GM19463 (cell line): ENCODE results near the gene BMP8B.
"Not testable (repeated sequence)": the region's sequence is repeated elsewhere in the genome, so short reads cannot be mapped to it uniquely, and the experiment has no call there.

ENCODE experiments used
- ATAC-seq: cut with Tn5 transposase; IDR thresholded peaks from one replicate; pipeline ENCODE4 v1.9.1; 2021; ENCODE audit warnings: mild to moderate bottlenecking, moderate library complexity; ENCODE audit not compliant: unreplicated experiment

BMP8B gene

GRCh38 chr1:39816415-39817090 lies 27.9 kb upstream of the BMP8B start:
- peak; percentile 33 for ATAC-seq

DNA sequence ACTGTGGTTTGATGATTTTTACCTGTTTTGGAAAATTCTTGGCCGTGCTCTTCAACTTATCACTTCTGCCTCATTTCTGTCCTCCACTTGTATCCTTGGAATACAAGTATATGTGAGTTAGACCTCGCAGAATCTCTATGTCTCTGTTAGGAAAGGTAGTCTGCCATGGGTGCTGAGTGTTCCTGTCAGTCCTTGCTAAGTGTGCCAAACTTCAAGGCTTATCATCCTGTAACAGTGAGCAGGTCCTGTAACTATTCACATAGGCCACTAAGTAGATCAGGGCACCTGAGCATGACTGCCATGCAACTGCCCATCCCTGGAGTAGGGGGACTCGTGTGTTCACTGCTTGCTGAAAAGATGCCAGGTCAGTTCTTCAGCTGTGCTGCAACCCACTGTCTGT lies 24.2 kb upstream of the BMP8B start:
- no peak for ATAC-seq

- no peak for ATAC-seq
Observed at GRCh38 chr1:39808784-39809517, 20.3 kb upstream of the BMP8B start.

- no peak for ATAC-seq
Observed at GRCh38 chr1:39805385-39805784, 16.7 kb upstream of the BMP8B start.

DNA sequence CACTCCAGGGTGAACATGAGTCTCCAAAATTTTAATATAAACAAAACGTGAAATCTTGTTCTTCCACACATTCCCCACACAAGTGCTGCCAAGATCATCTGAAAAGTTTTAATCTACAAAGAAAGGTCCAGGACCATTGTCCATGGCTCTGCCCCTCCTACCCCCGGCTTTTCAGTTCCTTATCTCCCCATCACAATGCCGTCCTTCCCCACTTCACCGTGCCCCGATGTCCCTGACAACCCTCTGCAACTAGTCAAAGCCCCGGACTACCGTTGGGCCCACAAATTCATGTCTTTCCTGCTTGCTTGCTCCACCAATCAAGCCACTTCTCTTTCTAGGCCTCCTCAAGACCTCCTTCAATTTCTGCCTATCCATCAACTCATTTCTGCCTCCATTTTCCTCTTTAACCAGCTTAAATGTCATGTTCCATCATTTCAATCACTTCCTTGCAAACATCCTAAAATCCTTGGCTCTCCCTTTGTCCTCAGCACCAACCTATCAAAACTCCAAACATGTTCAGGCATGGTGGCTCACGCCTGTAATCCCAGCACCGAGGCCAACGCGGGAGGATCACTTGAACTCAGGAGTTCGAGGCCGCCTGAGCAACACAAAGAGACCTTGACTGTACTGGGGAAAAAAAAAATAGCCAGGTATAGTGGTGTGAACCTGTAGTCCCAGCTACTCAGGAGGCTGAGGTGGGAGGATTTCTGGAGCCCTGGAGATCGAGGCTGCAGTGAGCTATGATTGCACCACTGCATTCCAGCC lies 14.0 kb upstream of the BMP8B start:
- ATAC-seq, result no peak

GRCh38 chr1:39800471-39800835 lies 11.8 kb upstream of the BMP8B start:
- no peak for ATAC-seq

DNA sequence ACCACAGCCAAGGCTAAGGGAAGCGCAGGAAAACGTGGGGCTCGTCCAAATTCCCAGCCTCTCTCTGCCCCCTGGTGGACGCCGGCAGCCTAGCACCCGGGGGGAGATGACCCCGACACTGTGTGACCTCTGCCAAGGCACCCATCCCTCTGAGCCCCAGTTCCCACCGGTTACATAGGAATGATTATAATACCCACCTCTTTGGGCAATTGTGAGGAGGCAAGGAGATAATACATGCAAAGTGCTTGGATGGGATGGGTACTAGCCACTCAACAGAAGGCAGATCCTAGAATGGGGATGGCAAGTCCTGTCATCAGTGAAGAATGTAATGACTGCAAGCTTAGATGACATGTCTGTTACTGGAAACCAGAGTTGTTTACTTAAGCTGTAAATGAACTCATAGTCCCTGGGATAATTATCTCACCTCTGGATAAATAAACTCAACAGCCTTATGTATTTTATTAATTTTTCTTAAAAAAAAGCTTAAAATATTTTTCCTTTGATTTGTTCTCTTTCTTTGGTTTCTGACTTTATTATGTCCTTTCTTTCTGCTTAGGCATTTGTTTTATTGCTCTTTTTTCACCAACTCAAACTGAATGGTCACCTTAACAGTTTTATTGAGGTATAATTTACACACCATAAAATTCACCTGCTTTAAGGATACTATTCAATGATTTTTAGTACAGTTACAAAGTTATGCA lies 11.3 kb upstream of the BMP8B start:
- ATAC-seq, result peak; percentile 55

DNA sequence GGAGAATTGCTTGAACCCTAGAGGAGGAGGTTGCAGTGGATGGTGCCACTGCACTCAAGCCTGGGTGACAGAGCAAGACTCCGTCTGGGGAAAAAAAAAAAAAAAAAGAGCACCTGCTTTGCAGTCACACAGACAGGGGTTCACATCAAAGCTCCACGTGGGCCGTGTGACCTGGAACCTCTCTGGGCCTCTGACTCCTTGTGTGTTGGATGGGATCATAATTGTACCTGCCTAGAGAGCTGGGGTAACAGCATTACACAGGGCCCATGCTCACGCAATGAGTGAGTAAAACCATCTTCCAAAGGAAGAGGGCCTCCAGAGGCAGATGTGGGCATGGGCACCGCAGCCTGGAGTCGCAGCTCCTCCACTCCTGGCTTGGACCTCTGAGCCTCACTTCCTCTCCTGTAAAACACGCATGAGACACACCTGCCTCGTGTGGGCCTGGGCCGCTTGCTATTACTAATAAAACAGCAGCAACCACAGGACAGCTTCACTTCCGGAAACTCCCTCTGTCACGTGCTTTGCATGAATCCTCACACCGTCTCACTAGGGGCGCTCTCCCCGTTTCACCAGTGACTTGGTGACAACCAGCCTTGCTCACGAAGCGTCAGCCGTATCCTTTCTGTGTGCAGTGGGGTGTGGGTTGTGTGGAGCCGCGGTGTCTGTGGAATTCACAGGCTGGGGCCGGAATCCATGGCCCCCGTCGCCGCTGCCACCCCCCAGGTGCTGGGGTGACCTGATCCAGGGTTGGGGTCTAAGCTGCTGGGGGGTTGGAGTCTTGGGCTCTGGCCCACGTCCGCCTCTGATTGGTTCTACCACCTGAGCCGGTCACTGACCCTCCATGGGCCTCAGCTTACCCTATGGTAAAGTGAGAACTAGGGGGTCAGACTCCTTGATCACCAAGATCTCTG lies 10.4 kb upstream of the BMP8B start:
- peak; percentile 92 for ATAC-seq

- ATAC-seq, result no peak
Observed at GRCh38 chr1:39795651-39796050, 7.0 kb upstream of the BMP8B start.

- ATAC-seq, result no peak
Observed at GRCh38 chr1:39791838-39792237, 3.2 kb upstream of the BMP8B start.

DNA sequence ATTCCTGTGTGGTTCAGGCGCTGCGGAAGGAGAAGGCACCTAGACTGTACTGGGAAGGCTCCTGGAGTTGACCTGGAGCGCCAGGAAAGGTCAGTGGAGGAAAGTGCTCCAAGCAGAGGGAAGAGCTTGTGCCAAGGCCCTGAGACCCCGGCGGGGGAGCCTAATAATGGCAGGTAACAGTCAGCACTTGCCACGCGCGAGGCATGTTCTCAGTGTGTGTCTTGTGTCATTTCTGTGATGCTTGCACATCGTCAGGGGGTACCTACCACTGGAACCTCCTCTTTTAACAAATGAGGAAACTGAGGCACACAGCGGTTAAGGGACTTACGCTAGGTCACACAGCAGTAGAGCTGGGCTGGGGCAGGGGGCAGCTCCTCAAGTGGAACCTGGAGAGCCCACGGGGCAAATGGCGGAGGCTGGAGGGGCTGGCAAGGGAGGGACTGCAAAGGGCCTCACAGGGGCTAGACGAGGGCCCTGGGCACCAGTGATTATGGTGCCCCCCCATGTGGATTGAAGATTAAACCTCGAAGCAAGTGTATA lies 976 bp upstream of the BMP8B start:
- ATAC-seq, result no peak

GRCh38 chr1:39788426-39788757 lies 273 bp downstream of the BMP8B start:
- ATAC-seq, result peak; percentile 13

DNA sequence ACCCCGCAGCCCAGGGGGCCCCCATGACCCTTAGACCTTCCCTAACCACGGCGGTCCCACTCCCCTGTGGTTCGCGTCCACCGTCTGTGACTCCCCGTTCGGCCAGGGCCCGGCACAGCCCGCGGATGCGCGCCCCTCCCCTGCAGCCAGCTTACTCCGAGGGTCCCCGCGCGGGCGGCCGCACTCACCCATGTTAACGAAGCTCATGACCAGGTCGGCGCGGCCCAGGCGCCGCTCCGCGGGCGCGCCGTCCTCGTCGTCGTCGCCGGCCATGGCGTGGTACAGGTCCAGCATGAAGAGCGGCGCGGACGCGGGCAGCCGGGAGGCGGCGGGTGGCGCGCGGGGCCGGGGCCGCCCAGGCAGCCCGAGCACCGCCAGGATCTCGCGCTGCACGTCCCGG lies 701 bp downstream of the BMP8B start:
- not testable (repeated sequence) for ATAC-seq

DNA sequence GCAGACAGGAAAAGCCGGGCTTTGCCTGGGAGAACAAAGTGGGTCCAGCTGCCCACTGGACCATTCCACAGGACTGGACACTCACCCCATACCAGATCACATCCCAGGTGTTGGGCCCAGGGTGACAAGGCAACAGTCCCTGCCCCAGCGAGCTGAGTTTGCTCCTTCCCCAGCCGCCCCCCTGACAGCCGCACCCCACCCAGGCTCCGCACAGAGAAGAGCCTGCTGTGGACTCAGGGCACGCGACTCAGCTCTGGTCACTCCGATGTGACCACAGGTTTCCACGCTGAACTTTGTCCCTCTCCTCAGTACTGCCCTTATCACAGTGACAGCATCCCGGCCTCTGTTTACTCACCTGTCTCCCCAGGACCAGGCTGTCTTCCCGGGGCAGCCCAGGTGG lies 1.2 kb downstream of the BMP8B start:
- ATAC-seq, result no peak

GRCh38 chr1:39787108-39787375 lies 1.6 kb downstream of the BMP8B start:
- ATAC-seq, result not testable (repeated sequence)

GRCh38 chr1:39786303-39787107 lies 2.2 kb downstream of the BMP8B start:
- not testable (repeated sequence) for ATAC-seq

DNA sequence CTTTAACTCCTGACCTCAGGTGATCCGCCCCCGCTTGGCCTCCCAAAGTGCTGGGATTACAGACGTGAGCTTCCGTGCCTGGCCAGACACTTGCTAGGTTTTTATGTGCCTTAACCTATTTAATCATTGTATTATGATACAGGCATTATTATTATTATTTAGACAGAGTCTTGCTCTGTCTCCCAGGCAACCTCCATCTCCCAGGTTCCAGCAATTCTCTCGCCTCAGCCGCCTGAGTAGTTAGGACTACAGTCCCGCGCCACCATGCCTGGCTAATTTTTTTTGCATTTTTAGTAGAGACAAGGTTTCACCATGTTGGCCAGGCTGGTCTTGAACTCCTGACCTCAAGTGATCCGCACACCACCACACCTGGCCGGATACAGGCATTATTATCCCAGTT lies 6.0 kb downstream of the BMP8B start:
- ATAC-seq, result not testable (repeated sequence)

- ATAC-seq, result no peak
Observed at GRCh38 chr1:39782103-39782502, 6.6 kb downstream of the BMP8B start.

- ATAC-seq, result no peak
Observed at GRCh38 chr1:39781349-39781715, 7.3 kb downstream of the BMP8B start.

DNA sequence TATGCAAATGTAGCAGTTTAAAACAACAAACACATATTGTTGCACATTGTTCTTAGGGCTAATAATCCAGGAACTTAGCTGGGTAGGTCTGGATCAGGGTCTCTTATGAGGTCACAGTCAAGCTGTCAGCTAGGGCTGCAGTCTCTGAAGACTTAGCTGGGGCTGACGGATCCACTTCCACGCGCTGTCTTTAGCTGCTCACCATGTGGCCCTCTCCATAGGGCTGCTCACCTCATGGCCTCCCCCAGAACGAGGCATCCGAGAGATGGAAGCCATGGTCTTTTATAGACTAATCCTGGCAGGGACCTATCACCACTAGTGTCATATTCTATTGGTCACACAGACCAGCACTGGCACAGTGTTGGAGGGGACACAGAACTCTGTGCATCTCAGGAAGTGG lies 8.8 kb downstream of the BMP8B start:
- ATAC-seq, result no peak
